HG03060 (cell line): ENCODE measurements around the gene CLDN14.

ENCODE experiments used
- ATAC-seq: cut with Tn5 transposase; IDR thresholded peaks from one replicate; pipeline ENCODE4 v1.9.1; 2021; ENCODE audit warnings: low read depth, moderate number of reproducible peaks; ENCODE audit not compliant: unreplicated experiment

The CLDN14 gene

DNA sequence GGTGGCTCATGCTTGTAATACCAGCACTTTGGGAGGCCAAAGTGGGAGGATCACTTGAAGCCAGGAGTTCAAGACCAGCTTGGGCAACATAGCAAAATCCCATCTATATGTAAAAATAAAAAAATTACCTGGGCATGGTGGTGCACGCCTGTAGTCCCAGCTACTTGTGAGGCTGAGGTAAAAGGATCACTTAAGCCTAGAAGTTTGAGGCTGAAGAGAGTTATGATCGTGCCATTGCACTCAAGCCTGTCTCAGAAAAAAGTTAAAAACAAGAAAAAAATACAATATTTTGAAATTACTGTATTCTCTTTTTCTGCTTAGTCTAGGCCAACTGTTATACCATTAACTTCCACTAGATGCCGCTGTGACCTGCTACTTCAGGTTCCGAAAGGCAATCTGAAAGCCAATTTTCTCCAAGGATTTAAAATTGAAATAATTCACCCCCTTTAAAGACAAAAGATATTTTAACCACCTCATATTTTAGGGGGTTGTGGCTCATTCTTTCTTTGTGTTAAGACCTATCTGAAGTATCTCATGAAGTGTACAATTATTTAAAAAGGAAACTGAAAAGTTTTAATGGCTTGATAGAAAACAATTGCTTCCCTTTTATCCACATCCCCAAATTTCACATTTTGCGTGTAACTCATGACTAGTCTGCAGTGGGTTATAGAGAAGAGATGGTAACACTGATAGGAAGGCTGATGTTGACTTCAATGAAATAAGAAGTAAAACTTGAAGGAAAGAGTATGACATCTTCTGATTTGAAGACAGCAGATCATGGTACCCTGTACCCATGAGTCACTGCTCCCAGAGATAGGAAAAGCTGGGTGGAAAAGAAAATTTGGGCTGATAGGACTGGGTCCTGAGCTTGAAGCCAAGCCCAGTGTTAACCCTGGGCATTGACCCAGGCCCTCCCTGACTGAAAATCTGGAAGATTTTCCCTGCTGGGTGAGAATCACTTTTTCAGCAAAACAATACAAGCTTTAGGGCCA lies 24.4 kb upstream of the CLDN14 start:
- no peak for ATAC-seq

DNA sequence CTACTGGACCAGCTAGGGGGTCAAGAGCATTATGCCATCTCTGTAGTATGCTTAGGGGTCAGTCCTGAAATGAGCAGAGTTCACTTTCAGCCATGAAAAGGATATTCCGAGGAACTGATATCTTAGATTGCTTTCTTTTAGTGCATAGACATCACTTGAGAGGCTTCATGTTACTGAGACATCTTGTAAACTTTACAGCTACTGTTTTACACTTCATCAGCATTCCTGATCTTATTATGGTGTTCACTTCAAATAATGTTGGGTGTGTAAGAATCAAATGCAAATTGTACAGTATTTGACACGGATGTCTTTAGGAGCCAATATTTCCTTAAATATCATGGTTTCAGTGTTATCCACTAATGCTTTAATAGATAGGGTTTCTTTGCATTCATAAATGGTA lies 22.4 kb upstream of the CLDN14 start:
- no peak for ATAC-seq

DNA sequence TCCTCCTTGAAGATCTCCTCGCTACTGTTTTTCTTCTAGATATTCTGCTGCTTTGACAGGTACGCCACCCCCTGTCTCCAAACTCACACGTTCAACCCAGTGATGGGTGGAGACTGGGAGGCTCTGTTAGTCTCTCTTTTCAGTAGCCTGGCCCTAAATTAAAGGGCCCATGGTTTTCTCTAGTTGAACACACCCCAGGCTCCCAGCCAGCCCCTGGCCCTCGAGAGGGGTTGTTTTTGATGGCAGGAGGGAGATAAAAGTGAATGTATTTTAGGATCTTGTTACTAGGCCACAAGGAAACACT lies 21.6 kb upstream of the CLDN14 start:
- no peak for ATAC-seq

DNA sequence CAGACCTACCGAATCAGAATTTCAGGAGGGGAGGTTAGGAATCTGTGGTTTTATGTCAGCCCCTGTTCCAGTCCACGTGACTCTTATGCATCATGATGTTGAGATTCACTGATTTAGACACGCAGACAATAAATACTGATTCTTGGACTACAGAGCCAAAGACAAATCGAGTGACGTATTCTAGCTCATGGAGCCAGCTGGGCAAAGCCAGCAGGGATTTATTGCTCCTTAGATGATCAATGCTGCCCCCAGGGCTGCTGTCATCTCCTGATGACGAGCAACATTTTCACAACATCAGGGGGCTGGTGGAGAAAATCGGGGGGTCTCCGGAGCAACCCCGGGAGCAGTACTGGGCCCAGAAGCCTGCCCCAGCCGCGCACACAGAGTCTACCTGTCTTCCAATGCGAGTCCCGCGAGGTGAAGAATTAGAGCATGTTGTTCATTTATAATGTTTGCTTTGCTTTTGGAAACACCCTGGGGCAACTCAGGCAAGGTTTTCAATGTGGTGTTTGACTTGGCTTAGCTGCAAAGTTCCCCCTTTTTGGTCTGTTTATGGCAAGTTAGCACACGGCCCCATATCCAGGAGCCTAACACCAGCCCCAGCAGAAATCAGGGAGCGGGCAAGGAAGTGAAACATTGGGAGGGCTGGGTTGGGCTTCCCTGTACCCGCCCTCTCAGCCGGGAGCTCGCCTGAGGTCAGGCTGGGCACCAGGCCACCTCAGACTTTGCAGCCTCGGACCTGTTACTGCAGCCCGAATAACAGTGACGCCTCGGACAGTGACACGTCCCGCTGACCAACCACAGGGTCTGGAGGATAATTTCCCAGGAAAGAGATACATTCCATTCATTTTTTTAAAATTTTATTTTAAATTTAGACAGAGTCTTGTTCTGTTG lies 19.9 kb upstream of the CLDN14 start:
- ATAC-seq, result no peak

DNA sequence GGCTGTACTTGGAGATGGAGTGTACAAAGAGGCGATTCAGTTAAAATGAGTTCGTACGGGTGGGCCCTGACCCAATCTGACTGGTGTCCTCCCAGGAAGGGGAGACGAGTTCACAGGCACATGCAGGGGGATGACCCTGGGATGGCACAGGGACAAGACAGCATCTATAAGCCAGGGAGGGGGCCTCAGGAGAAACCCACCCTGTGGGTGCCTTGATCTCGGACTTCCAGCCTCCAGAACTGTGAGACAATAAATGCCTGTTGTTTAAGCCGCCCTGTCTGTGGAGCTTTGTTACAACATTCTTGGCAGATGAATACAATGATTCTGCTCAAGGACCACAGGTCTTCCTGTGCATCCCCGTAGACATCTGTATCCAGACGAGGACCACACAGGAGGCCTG lies 14.6 kb upstream of the CLDN14 start:
- ATAC-seq, result no peak

DNA sequence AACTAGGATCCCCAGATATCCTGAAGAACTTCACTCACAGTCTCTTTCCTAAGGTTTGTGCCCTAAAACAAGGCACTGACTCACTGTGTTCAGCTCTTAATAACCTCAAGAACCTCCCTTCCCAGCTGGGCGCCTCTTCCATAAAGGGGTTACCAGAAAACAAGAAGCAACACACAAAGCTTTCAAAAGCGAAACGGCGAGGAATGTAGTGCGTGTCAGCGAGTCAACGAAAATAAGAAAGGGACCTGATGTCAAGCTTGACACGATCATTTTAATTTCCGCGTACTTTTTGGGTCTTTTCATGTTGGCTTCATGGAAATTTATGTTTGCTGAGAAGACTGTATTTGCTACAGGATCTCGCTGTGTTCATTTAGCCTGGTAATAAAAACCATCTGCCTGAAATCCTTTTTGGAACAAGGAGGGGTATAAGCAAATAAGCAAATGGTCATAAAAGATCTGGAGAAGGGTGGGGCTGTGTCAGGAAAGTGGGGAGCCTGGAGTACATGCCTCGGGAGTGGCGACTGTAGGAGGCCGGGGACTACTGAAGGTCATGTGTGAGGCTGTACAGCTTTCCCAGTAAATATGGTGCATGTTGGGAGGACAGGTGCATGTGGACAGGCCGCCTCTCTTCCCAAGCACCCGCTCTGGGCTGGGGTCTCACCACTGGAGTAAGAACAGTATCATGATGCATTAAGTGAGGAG lies 11.4 kb upstream of the CLDN14 start:
- no peak for ATAC-seq

DNA sequence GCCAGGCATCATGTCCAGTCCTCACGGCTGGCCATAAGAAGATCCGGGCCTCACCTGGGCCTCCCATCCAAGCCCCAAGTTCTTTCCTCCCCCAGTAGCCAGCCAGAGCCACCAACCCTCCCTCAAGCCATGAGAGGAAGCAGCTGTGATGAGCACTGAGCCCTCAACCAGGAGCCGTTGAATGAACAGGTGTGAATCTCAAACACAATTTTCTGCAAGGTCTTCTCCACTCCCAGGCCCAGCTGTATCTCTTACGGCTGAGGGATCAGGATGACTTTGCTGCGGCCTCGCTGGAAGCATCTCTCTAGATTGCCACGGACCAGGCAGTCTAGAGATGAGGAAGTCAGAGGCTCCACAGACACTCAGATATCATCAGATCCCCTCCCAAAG lies 9.8 kb upstream of the CLDN14 start:
- ATAC-seq, result no peak

DNA sequence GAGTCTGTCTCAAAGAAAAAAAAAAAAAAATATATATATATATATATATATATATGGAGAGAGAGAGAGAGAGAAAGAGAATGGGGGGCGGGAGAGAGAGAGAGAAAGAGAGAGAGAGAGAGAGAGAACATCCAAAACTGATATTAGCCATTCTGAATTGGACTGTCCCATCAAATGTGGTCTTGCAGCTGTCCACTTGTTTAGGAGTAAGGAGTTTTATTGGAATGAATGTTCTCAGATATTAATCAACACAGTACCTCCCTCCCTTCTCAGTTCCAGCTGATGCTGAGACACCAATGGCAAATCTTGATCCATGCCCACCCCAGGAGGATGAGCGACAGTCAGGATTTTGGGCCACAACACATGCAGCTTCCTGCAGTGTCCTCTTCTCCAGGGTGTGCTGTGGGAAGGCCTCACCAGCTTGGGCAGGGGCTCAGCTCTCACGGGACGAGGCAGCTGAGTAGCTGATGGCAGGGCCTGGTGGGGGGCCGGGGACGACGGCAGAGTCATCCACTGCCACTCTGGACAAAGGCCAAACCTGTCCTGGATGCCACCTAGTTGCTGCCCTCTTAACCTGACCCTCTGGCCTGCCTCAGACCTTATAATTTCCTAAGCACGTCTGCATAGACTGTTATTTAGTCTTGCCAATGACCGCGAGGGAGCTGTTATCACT lies 9.3 kb upstream of the CLDN14 start:
- no peak for ATAC-seq

DNA sequence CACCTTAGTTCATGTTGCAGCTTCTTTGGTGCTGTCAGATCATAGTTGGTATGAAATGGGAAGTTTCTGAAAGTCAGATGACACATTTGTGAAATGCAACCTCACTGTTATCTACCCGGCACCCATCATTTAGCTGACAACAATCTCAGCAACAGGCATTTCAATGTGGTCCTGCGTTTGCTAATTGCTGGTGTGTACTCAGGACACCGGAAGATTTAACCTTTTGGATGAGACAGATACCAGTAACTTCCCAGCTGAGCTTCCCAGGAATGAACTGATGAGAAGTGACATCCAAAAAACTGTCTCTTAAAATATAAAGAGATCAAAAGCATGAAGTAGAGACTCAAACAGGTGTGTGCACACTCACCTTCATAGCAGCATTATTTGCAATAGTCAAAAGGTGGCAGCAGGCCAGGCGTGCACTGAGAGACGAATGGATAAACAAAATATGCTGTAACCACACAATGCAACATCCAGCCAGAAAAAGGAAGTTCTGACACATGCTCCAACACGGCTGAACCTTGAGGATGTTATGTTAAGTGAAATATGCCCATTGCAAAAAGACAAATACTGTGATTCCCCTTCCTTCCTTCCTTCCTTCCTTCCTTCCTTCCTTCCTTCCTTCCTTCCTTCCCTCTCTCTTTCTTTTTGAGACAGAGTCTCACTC lies 7.9 kb upstream of the CLDN14 start:
- no peak for ATAC-seq

DNA sequence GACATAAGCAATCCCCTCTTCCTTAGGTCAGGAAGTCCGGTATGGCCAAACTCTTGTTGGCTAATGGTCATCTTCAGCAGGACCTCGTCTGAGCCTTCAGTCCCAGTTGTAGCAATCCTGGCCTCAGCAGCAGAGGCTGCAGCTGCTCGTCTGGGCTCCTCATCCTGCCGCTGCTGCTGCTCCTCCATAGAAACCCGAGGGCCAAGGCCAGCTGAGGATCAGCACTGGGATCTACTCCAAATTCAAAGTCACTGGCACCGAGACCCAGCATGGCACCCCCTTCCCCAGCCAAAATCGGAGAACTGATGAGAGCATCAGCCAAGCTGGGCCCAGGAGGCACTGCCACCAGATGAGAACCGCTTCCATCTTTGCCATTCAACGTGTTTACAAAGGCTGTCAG lies 6.3 kb upstream of the CLDN14 start:
- no peak for ATAC-seq

DNA sequence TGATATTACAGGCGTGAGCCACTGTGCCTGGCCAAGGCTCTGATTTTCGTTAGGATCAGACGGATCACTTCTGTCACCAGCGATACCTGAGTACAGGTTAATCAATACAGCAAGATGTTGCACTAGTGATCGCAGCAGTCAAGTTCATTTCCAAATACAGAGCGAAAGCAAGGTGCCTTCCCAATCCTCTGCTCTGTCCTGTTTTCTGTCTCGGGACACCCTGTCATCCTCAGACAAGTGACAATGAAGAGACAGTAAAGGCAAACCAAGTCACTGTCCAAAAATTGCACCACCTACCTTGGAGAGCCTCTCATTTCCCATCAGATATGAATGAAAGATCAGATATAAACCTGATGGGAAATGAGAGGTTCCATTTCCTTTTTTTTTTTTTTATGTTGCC lies 5.6 kb upstream of the CLDN14 start:
- ATAC-seq, result no peak

DNA sequence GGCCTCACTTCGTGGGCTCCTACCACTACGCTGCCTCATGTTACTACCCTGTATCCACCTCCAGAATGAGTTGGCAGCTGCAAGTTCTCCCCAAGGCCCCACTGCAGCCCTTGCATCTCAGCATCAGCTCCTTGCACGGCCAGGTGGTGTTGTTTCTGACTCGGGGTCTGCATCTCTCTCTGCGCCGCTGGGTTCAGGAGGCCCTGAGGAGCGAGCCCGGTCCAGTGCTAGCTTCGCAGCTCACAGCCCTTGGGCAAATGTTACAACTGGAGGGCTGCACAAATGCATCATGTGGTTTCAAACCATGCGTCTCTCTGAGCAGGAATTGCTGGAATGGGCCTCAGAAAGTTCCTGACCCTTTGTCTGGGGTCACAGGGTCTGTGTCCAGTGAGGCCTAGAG lies 3.2 kb upstream of the CLDN14 start:
- ATAC-seq, result no peak

DNA sequence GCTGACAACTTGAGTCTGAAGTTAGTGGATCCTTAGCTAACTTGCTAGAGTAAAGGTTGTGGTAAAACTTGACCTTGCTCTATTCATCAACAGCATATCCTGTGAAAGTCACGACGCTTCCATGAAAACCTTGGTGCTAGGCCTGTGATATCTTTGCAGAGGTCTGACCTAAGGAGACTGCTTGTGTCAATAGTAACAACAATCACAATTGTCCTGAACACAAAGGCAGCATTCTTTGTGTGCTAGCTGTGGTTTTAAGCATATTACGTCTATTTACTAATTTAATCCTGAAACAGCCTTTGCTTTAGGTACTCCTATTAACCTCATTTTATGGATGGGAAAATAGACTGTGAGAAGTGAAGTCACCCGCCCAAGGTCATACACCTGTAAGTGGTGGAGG lies 2.8 kb upstream of the CLDN14 start:
- ATAC-seq, result no peak

DNA sequence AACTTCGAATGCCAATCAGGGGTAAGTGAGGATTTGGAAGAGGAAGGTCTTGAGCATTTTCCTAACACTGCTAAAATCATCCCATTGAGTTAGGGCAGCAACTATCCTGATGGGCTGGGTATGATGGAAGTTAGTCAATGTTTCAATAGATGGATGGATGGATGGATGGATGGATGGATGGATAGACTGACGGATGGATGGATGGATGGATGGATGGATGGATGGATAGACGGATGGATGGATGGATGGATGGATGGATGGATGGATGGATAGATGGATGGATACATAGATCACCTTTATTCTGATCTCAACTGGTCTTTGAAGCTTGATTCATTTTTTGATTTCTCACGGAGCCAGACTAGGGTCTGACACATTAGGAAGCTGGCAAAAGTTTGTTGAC lies 2.3 kb upstream of the CLDN14 start:
- ATAC-seq, result no peak

DNA sequence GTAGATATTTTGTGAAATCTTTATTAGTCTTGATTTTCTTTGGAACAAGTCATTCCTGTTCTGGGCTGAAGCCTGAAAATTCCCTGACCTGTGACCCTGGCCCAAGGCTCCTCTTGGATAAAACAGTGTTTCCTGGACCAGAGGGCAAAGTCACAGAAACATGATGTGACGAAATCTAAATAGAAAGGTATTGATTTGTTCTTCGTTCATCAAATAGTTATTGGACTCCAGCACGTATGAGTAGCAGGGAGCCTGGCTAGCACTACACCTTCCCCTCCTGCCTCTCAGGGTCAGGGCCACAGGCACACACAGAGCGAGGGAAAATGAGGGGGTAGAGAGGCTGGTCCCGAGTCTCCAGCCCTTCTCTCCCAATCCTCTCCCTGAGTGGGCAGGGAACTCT lies 1.7 kb upstream of the CLDN14 start:
- no peak for ATAC-seq

DNA sequence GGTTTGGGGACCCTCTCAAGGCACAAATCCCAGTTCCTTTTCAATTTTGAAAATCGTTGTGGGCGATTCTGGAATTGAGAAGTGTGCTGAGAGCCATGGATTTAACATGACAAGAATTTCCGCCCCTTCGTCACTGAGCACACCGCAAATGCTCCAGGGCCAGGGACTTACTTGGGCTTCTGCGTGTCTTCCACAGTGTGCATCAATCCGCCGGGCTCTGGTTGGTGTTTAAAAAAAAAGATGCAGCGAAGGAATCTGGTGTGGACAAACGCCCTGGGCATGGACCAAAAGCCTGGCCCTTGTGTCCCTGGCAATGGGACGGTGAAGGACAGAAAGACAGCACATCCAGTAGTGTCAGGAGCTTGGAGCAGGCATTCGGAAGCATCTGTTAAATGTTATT lies 696 bp upstream of the CLDN14 start:
- no peak for ATAC-seq

DNA sequence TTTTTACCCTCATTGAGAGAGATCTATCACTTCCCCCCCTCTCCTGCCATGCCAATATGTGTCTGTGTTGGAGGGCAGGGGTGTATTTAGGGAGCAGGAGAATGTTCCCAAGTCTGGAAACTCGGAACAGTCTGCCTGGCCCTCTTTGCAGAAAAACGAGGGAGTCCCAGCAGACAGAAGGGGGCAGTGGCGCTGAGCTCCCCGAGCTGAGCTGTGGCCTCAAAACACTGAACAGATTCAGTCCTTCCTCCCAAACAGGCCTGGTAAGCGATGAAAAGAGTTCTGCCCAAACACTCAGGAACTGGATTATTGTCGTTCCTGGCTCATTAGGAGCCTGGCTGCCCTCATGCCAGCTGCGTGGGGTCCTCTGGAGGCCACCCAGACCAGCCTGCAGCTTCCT lies 981 bp downstream of the CLDN14 start:
- ATAC-seq, result no peak

DNA sequence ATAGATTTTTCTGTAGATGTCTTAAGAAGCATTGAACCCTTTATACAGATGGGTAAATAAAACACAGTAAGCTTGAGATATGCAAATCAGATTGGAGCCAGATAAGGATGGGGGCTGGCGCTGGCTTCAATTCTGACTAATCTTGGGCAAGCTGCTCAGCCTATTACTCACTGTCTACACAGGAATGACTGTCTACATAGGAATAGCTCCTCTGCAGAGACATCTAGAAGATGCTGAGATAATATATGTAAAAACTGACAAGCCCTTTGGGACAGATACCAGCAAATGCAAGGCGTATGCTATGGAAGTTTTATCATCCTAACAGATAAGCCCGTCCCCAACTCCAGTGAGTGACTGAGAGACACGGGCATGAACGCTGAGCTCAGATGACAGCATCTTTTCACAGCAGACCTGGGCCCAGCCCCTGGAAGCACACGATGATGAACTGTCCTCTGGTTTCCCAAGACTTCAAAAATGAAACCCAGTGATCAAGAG lies 1.7 kb downstream of the CLDN14 start:
- no peak for ATAC-seq

DNA sequence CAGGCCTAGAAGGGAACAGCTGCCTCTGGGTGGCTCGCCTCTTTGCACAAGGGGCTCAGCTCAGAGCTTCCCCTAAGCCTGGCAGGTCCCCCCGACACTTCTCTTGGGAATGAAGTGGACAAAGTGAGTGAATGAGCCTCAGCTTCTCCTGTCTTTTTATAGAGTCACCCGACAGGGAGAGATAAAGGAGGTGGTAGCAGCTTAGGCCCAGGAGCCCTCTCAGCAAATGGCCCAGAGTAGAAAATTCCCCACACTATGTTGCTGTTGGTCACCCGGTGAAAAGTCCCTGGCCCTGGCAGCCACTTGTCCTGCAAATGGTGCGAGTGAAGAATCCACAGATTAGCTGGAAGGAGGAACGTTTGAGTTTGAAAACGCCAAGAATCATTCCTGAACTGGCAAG lies 2.4 kb downstream of the CLDN14 start:
- no peak for ATAC-seq

DNA sequence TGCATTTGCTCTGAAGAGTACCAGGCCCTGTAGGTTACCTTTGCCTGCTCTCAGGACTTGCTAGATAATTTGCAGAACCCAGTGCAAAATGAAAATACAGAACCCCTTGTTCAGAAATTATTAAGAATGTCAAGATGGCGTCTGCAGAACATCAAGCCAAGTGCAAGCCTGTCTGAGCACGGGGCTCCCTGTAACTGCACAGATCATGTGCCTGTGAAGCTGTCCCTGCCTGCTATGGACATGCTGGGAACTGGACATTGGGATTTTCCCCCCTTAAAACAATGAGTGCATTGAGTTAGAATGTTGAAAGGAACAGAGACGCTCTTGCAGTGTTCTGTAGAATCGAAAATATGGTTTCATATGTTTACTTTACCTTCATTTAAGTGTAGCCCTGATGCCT lies 2.9 kb downstream of the CLDN14 start:
- no peak for ATAC-seq
